IPS-15b (cell line): ENCODE measurements around the gene BLCAP.
"Not testable (repeated sequence)": the region's sequence is repeated elsewhere in the genome, so short reads cannot be mapped to it uniquely, and the experiment has no call there.

Experiments
- H3K27me3 ChIP-seq: one replicate; pipeline ENCODE4 v1.6.1; 2013; ENCODE audit warnings: low read length; ENCODE audit not compliant: control insufficient read depth, insufficient read depth
- H3K36me3 ChIP-seq: one replicate; pipeline ENCODE4 v1.6.1; 2013; ENCODE audit warnings: low read length; ENCODE audit not compliant: control insufficient read depth, insufficient read depth
- H3K4me1 ChIP-seq: one replicate; pipeline ENCODE4 v1.6.1; 2013; ENCODE audit warnings: mild to moderate bottlenecking, low read length; ENCODE audit not compliant: control insufficient read depth, insufficient read depth
- H3K4me3 ChIP-seq: one replicate; pipeline ENCODE4 v1.5.1; 2013; ENCODE audit warnings: low read depth, low read length
- H3K9ac ChIP-seq: one replicate; pipeline ENCODE4 v1.6.1; 2013; ENCODE audit warnings: low read depth, mild to moderate bottlenecking, low read length
- H3K9me3 ChIP-seq: one replicate; pipeline ENCODE4 v1.6.1; 2013; ENCODE audit warnings: mild to moderate bottlenecking, low read length; ENCODE audit not compliant: control insufficient read depth, insufficient read depth

Gene BLCAP

DNA sequence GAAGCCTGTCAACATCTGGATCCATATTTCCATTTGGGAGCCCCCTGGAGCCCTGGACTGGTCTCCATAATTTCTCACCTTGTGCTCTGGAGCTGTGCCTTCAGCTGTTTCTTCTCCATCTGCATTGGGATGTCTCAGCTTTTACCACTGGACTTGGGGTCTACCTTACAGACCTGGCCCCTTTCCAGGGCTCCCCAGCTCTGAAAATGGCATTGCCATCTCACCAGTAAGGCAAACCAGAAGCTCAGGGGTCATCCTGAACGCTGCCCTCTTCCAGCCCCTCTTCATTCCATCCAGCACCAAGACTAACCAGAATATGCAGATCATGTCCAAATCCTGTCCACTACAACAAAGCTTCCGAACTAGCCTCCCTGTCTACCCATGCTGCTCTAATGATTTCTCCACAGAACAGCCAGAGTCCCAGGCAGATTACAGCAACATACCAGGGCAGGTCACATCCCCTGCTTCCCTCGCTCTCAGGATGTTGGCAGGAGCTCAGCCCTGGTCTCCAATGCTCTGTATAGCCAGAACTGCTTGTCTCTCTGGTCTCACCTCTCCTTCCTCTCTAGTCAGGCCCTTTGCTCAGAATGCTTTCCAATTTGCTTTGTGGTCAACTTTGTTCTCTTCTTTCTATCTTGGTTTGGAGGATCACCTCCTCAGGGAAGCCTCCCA is 24.3 kb downstream of the BLCAP start:
- Histone ChIP-seq H3K4me3 (no peak overlapping the region), H3K9ac (no peak overlapping the region), H3K4me1 (peaks cover 17% of the 10 kb centered on the region), H3K27me3 (no peaks in the 10 kb centered on the region), H3K9me3 (no peaks in the 10 kb centered on the region), H3K36me3 (peaks cover 3% of the 10 kb centered on the region)

DNA sequence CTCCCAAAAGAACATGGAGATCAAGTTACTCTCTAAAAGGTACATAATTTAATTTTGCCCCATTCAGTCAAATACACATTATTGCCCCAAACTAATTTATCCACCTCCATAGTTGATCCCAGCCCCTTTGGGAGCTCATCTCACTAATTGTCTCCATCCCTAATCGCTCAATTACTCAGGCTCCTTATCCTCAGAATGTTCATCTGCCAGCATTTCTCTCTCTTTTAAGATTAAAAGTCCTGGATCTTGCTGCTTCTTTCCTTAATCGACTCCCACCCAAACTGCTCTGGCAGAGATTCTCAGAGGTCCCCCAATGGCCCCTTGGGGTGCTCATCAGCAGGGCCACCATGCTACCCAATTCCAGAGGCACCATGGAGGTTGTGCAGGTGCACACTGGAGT is 25.0 kb downstream of the BLCAP start:
- Histone ChIP-seq H3K9me3 (no peaks in the 10 kb centered on the region), H3K4me3 (no peak overlapping the region), H3K36me3 (peaks cover under 1% of the 10 kb centered on the region), H3K9ac (no peak overlapping the region), H3K4me1 (peaks cover 17% of the 10 kb centered on the region), H3K27me3 (no peaks in the 10 kb centered on the region)

DNA sequence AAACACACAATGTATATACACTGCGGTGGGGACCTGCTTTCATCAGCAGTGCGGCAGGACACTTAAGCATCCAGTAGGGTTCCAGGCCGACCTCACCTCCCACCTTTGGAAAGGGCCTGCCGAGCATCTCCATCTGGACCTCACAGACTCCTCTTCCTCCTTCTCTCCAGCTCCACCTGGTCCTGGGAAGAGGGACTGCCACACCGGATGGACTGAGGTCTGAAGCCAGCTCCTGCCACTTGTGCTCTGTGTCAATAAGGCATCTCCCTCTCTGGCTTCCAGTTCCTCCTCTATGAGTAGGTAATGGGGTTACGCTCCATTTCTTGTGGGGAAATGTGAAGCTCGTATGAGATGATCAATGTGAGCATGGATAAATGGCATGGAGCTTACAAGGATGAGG is 25.7 kb downstream of the BLCAP start:
- no peaks in the 10 kb centered on the region for H3K27me3 ChIP-seq
- H3K9ac ChIP-seq: no peak overlapping the region
- H3K4me1 ChIP-seq: peaks cover 17% of the 10 kb centered on the region
- H3K9me3 ChIP-seq: no peaks in the 10 kb centered on the region
- no peak overlapping the region for H3K4me3 ChIP-seq
- H3K36me3 ChIP-seq: no peaks in the 10 kb centered on the region

DNA sequence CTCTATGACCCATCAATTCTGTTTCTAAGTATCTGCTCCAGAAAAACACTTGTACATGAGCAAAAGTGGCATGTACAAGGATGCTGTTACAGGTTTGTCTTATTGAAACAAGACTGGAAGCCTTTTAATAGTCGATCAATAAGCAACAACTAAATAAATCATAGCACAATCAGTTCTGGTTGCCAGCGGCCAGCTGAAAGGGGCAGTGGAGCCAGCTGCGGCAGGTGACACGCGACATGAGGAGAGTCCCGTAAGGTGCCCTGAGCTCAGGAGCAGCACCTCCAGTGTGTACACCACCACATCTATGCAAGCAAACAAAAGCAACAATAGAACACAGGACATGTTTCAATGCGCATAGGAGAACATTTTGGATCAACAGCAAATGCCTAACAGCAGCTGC is 27.4 kb downstream of the BLCAP start:
- H3K36me3 ChIP-seq: no peaks in the 10 kb centered on the region
- H3K27me3 ChIP-seq: no peaks in the 10 kb centered on the region
- no peaks in the 10 kb centered on the region for H3K9me3 ChIP-seq
- H3K4me3 ChIP-seq: no peak overlapping the region
- peaks cover 8% of the 10 kb centered on the region for H3K4me1 ChIP-seq
- no peak overlapping the region for H3K9ac ChIP-seq

DNA sequence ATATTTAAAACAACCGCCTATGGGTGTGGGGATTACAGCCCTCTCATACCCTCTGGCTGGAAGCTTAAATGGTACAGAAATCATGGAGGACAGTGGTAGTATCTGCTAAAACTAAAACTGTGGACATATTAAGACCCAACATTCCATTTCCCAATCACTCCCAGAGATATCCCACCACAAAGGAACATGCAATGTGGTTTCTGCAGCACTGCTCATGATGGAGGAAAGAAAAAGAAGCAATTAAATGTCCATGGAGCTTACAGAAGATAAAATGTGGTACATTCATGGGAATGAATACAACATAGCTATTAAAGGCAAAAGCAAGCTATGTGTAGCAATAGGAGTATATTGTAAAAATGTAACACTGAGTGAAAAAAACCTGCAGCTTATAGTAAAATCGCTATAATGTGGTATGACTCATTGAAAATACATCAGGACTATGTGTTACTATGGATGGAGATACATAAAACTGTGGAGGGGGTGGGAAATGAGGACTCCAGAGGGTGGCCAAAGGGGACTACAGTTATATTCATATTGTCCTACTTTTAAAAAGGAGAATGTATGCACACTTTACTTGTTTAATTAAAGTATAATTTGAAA is 29.5 kb downstream of the BLCAP start:
- no peak overlapping the region for H3K4me3 ChIP-seq
- no peaks in the 10 kb centered on the region for H3K36me3 ChIP-seq
- H3K4me1 ChIP-seq: no peaks in the 10 kb centered on the region
- H3K9me3 ChIP-seq: no peaks in the 10 kb centered on the region
- H3K27me3 ChIP-seq: no peaks in the 10 kb centered on the region
- no peak overlapping the region for H3K9ac ChIP-seq

DNA sequence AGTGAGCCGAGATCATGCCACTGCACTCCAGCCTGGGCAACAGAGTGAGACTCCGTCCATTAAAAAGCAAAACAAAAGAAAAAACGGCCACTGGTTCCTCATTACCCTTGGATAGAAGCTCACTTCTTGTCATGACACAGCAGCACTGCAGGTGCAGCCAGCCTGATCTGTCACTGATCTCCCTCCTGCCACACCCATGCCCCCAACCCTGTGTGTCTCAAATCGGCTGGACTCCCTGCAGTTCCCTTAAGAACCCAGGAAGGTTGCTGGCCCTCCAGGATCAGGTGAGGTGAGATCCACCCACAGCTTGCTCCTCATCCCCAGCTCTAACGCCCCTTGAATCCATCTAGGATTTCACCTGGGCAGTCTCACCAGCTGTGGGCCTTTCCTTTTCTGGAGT is 32.9 kb downstream of the BLCAP start:
- Histone ChIP-seq H3K4me3 (no peak overlapping the region), H3K4me1 (no peaks in the 10 kb centered on the region), H3K27me3 (no peaks in the 10 kb centered on the region), H3K36me3 (no peaks in the 10 kb centered on the region), H3K9ac (no peak overlapping the region), H3K9me3 (no peaks in the 10 kb centered on the region)

DNA sequence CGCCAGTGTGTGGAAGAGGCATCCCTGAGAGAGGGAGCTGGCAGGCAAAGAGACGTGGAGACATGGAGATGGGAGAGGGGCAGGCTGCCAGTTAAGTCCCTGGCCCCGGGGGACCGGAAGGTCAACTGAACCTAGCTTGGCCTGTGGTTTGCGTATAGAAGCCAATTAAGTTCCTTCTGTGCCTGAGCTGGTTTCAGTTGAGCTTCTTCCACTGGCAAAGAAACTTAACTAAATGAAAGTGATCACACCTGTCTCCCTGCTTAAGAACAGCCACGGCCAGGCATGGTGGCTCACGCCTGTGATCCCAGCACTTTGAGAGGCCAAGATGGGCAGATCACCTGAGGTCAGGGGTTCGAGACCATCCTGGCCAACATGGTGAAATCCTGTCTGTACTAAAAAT is 33.4 kb downstream of the BLCAP start:
- no peak overlapping the region for H3K4me3 ChIP-seq
- no peak overlapping the region for H3K9ac ChIP-seq
- H3K27me3 ChIP-seq: no peaks in the 10 kb centered on the region
- no peaks in the 10 kb centered on the region for H3K4me1 ChIP-seq
- no peaks in the 10 kb centered on the region for H3K36me3 ChIP-seq
- H3K9me3 ChIP-seq: no peaks in the 10 kb centered on the region

DNA sequence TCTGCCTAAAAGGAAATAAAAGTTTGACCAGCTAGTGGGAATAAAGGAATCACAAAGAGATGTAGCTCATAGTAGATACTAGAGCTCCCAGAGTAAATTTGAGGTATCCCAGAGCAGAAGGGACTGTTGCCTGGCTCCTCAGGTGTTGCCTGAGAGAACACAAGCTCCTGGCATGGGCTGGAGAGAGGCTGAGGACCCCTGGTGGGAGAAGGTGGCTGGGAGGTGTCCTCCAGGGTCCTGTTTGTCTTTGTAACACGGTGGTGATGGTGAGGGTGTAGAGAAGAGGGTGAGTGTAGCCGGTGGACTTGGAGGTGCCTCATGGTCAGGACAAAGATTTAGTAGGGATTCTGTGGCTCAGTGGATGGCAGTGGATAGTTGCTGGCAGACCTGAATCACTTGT is 34.7 kb downstream of the BLCAP start:
- H3K9ac ChIP-seq: no peak overlapping the region

DNA sequence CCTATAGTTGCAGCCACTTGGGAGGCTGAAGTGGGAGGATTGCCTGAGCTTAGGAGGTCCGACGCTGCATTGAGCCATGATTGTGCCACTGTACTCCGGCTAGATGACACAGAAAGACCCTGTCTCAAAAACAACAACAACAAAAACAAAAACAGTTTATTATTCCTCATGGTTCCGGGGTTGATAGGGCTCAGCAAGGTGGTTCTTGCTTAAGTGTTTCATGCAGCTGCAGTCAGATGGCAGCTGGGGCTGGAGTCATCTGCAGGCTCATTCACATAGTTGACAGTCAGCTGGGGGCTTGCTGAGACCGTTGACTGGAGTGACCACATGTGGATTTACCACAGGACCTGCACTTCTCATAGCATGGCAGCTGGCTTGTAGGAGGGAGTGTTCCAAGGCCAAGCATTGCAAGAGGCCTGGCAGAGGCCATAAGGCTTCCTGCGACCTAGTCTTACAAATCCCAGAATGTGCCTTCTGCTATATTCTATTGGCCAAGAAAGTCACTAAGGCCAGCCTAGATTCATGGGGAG is 35.5 kb downstream of the BLCAP start:
- no peaks in the 10 kb centered on the region for H3K36me3 ChIP-seq
- no peak overlapping the region for H3K4me3 ChIP-seq
- H3K9ac ChIP-seq: no peak overlapping the region
- H3K4me1 ChIP-seq: no peaks in the 10 kb centered on the region
- H3K9me3 ChIP-seq: no peaks in the 10 kb centered on the region
- H3K27me3 ChIP-seq: no peaks in the 10 kb centered on the region

More for the DNA sequence above, 34.7 kb downstream of the BLCAP start:
- Histone ChIP-seq H3K27me3 (no peaks in the 10 kb centered on the region), H3K9me3 (no peaks in the 10 kb centered on the region), H3K4me3 (no peak overlapping the region), H3K4me1 (no peaks in the 10 kb centered on the region), H3K36me3 (no peaks in the 10 kb centered on the region)

DNA sequence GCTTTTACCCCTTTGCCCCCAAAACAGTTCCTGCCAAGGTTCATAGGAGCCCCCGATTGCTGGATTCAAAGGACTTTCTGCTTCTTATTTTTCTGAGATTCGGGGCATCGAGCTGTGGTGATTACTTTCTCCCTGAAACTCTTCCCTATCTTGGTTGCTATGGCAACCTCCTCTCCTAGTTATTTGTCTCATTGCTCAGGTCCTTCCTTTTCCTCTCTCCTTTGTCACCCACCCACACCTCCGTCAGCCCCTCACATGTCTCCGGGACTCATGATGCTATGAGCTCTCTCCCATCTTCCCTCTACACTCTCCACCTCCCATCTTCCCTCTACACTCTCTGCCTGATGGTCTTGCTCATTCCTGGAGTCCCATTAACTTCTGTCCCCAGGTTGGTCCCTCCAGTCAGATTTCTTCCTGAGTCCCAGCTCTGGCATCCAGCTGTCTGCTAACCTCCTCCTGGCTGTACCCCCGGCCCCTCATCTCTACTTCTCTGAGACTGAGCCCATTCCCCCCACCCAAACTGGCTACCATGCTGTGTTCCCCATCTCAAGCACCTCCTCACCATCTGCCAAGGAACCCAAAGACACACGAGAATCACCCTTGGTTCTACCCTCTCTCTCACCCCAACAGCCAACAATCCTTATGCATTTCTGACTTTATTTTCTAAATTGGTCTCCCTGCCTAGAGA is 36.9 kb downstream of the BLCAP start:
- Histone ChIP-seq H3K27me3 (no peaks in the 10 kb centered on the region), H3K9ac (no peak overlapping the region), H3K9me3 (no peaks in the 10 kb centered on the region), H3K36me3 (no peaks in the 10 kb centered on the region), H3K4me3 (no peak overlapping the region), H3K4me1 (no peaks in the 10 kb centered on the region)

DNA sequence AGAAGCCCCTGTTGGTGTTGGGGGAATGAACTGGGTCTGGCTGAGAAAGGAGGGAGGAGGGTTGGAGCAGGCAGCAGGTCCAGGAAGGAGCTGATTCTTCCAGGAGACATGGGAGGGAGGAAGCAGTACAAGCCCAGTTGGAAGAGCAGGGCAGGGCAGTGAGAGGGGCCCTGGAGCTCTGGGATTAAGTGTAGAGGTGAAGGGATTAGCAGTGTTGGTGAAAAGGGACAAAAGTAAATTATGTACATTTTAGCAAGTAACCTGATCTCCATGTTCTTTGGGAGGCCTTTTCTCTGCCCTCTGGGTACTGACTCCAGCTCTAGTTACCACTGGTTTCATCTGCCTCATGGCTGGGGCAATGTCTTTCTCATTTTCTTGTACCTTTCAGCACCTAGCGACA is 41.5 kb downstream of the BLCAP start:
- not testable (repeated sequence) for H3K27me3 ChIP-seq, H3K4me3 ChIP-seq, H3K9ac ChIP-seq, H3K9me3 ChIP-seq, H3K4me1 ChIP-seq, H3K36me3 ChIP-seq

DNA sequence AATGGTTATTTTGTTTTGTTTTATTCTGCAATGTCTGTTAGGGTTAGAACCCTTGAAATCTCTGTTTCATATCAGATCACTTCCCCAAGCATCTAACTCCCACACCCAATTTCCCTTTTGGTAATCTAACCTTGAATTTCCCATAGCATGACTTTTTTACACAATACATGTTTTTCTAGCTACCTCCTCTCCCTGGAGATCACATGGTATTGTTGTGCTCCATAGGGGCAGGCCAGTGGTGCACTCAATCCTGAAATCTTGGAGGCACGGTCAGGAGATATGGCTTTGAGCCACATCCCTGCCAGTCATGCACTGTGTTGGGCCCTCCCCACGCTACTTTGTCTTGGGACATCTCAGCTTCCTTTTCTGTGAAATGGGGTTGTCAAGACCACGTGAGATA is 43.3 kb downstream of the BLCAP start:
- no peaks in the 10 kb centered on the region for H3K27me3 ChIP-seq
- no peaks in the 10 kb centered on the region for H3K36me3 ChIP-seq
- no peak overlapping the region for H3K9ac ChIP-seq
- H3K4me3 ChIP-seq: no peak overlapping the region
- no peaks in the 10 kb centered on the region for H3K4me1 ChIP-seq
- peaks cover 4% of the 10 kb centered on the region for H3K9me3 ChIP-seq
